Stimulated activated naive B cell treated with anti-CD40 and anti-IgM and Interleukin-4, amounts not matched to agents 10 μg/mL and 1 μg/mL and 100 μg/mL, for 72 hours (primary cell): Measurements from ENCODE around the gene FGFRL1.

Experiments used
- ATAC-seq, 2 donors: fragments of 150-1000 bp; cut with Tn5 transposase; replicated peaks; 2 replicates each; pipeline ENCODE4 v1.10.0; 2021; ENCODE audit warnings: moderate library complexity in 1 of 2
- DNase-seq: peaks from one replicate; pipeline ENCODE4 v3.0.0; 2021
- H3K27ac Mint-ChIP-seq: one replicate; pipeline ENCODE4 v1.8.0; 2022; ENCODE audit warnings: mild to moderate bottlenecking, mixed read lengths
- H3K27me3 Mint-ChIP-seq, 2 donors: one replicate each; pipeline ENCODE4 v1.8.0; 2022; ENCODE audit warnings: mixed read lengths in 2 of 2
- H3K36me3 Mint-ChIP-seq, 2 donors: one replicate each; pipeline ENCODE4 v1.8.0; 2022; ENCODE audit warnings: mixed read lengths in 2 of 2, mild to moderate bottlenecking in 1 of 2
- H3K4me1 Mint-ChIP-seq, 2 donors: one replicate each; pipeline ENCODE4 v1.8.0; 2022; ENCODE audit warnings: mixed read lengths in 2 of 2, mild to moderate bottlenecking in 1 of 2
- H3K4me3 Mint-ChIP-seq, 2 donors: one replicate each; pipeline ENCODE4 v1.8.0; 2022; ENCODE audit warnings: mild to moderate bottlenecking in 2 of 2, mixed read lengths in 2 of 2, moderate library complexity in 1 of 2
- H3K9me3 Mint-ChIP-seq, 2 donors: one replicate each; pipeline ENCODE4 v1.8.0; 2022; ENCODE audit warnings: mixed read lengths in 2 of 2, mild to moderate bottlenecking in 1 of 2

Gene FGFRL1

DNA sequence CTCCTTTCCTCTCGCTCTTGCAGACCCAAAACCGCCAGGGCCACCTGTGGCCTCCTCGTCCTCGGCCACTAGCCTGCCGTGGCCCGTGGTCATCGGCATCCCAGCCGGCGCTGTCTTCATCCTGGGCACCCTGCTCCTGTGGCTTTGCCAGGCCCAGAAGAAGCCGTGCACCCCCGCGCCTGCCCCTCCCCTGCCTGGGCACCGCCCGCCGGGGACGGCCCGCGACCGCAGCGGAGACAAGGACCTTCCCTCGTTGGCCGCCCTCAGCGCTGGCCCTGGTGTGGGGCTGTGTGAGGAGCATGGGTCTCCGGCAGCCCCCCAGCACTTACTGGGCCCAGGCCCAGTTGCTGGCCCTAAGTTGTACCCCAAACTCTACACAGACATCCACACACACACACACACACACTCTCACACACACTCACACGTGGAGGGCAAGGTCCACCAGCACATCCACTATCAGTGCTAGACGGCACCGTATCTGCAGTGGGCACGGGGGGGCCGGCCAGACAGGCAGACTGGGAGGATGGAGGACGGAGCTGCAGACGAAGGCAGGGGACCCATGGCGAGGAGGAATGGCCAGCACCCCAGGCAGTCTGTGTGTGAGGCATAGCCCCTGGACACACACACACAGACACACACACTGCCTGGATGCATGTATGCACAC lies 13.6 kb downstream of the FGFRL1 start:
- Mint-ChIP-seq H3K9me3 (no peaks in the 10 kb centered on the region), H3K4me1 (peaks cover 21 to 40% of the 10 kb centered on the region in 2 donors), H3K4me3 (no peak overlapping the region), H3K27ac (peak overlapping the region; percentile 26), H3K36me3 (peaks cover 7 to 8% of the 10 kb centered on the region in 2 donors), H3K27me3 (peaks cover 0 to 6% of the 10 kb centered on the region in 2 donors)
- ATAC-seq = no peak
- no peak for DNase-seq

GRCh38 chr4:1026115-1026514 lies 14.7 kb downstream of the FGFRL1 start:
- Mint-ChIP-seq H3K27ac (peak overlapping the region; percentile 71), H3K9me3 (no peaks in the 10 kb centered on the region), H3K4me1 (peaks cover 21 to 37% of the 10 kb centered on the region in 2 donors), H3K36me3 (peaks cover 7 to 8% of the 10 kb centered on the region in 2 donors), H3K27me3 (peaks cover 4 to 6% of the 10 kb centered on the region in 2 donors), H3K4me3 (no peak overlapping the region)
- peak; percentile 78 to 79 for ATAC-seq
- peak; percentile 69 for DNase-seq

- H3K27me3 Mint-ChIP-seq = peaks cover 4 to 10% of the 10 kb centered on the region in 2 donors
- H3K36me3 Mint-ChIP-seq = peaks cover 7 to 8% of the 10 kb centered on the region in 2 donors
- ATAC-seq (no peak), DNase-seq (no peak)
- peaks cover 14 to 24% of the 10 kb centered on the region in 2 donors for H3K4me1 Mint-ChIP-seq
- no peak overlapping the region for H3K27ac Mint-ChIP-seq
- no peak overlapping the region for H3K4me3 Mint-ChIP-seq
- no peaks in the 10 kb centered on the region for H3K9me3 Mint-ChIP-seq
Measured at GRCh38 chr4:1027219-1027914, 15.9 kb downstream of the FGFRL1 start.

DNA sequence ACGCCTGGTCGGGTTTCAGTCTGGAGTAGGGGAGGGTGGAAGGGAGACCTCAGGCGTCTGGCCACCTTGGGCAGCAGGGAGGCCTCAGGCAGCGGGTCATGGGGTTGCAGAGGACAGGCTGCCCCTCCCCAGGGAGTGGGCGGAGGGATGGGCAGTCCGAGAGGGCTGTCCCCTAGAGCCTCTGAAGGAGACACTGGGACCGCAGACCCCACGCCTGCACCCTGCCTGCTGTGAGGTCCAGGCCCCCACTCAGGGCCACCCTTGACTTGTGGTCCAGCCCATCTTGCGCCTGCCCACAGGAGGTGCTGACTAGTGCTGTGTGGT lies 16.5 kb downstream of the FGFRL1 start:
- Mint-ChIP-seq H3K36me3 (peaks cover 7 to 8% of the 10 kb centered on the region in 2 donors), H3K27ac (no peak overlapping the region), H3K27me3 (peaks cover 4 to 15% of the 10 kb centered on the region in 2 donors), H3K4me3 (no peak overlapping the region), H3K9me3 (no peaks in the 10 kb centered on the region), H3K4me1 (peaks cover 14 to 21% of the 10 kb centered on the region in 2 donors)
- DNase-seq (no peak), ATAC-seq (no peak)

DNA sequence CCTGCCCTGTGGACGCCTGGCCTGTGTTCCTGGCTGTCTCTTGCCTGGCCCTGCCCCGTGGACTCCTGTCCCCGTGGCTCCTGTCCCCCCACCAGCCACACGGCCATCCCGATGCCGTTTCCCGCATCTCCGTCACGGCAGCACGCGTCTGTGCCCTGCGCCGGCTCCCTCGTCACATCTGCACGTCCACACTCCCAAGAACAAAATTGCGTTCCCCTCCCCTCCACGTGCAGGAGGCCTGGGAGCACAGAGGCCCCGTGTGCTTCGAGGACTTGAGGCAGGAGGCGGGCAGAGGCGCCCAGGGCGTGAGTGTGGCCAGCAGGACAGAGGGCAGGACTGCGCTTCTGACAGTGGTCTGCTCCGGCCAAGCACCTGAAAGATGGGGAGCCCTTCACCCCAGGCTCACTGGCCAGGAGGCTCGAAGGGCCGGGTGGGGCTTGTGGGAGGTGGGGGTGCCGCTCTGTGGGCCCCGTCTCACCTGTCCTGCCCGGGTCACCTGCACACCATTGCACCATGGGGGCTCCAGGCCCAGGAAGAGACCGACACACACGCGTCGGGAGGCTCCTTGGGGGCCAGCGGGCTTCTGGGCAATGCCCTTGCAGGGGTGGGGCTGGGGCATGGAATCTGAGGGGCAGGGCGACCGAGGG lies 17.3 kb downstream of the FGFRL1 start:
- Mint-ChIP-seq H3K27ac (no peak overlapping the region), H3K4me1 (peaks cover 14 to 21% of the 10 kb centered on the region in 2 donors), H3K27me3 (peaks cover 7 to 23% of the 10 kb centered on the region in 2 donors), H3K4me3 (no peak overlapping the region), H3K36me3 (peaks cover 7 to 8% of the 10 kb centered on the region in 2 donors), H3K9me3 (no peaks in the 10 kb centered on the region)
- no peak for ATAC-seq
- no peak for DNase-seq

- H3K9me3 Mint-ChIP-seq = no peaks in the 10 kb centered on the region
- peaks cover 7 to 32% of the 10 kb centered on the region in 2 donors for H3K27me3 Mint-ChIP-seq
- no peak for ATAC-seq
- DNase-seq = no peak
- no peak overlapping the region for H3K27ac Mint-ChIP-seq
- H3K4me3 Mint-ChIP-seq = no peak overlapping the region
- peaks cover 7 to 8% of the 10 kb centered on the region in 2 donors for H3K36me3 Mint-ChIP-seq
- H3K4me1 Mint-ChIP-seq = peaks cover 14 to 21% of the 10 kb centered on the region in 2 donors
Measured at GRCh38 chr4:1029529-1029928, 18.1 kb downstream of the FGFRL1 start.

DNA sequence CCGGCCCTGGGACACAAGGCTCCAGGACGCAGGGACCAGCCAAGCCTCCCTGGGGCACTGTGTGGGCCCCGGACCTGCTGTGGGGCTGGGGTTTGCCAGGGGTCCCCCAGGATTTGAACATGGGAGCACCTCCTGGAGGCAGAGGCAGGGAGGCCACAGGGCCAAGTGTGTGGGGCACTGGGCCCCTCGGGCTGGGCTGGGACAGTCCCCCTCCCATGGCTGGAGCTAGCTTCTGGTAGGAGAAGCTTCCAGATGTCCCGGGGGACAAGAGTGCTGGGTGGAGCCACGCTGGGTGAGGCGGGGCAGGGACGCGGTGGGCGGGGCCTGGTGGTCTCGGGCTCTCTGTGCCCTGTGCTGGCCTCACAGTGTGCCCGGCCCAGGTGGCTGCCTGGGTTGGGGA lies 18.6 kb downstream of the FGFRL1 start:
- Mint-ChIP-seq H3K36me3 (peaks cover 4 to 7% of the 10 kb centered on the region in 2 donors), H3K27me3 (peaks cover 7 to 32% of the 10 kb centered on the region in 2 donors), H3K4me1 (peaks cover 14 to 18% of the 10 kb centered on the region in 2 donors), H3K27ac (no peak overlapping the region), H3K4me3 (no peak overlapping the region), H3K9me3 (no peaks in the 10 kb centered on the region)
- ATAC-seq = no peak
- no peak for DNase-seq

DNA sequence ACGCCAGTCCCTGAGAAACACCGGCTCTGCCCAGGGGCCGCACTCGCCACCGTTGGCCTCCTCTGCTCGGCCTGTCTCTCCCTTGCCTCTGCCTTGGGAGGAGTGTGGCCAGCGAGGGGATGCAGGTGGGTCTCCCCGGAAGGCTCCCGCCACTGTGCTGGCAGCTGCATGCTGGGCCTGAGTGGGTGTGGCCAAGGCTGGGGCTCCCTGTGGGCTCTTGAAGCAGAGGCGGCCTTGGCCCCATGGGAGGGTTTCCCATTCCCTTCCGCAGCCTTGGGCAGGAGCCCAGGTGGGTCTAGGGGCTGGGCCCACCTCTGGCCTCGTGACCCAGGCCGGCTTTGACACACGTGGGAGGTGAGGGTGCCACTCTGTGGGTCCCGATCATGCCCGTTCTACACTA lies 19.1 kb downstream of the FGFRL1 start:
- peaks cover 10 to 14% of the 10 kb centered on the region in 2 donors for H3K4me1 Mint-ChIP-seq
- peaks cover 0 to 3% of the 10 kb centered on the region in 2 donors for H3K36me3 Mint-ChIP-seq
- H3K27me3 Mint-ChIP-seq = peaks cover 7 to 32% of the 10 kb centered on the region in 2 donors
- H3K4me3 Mint-ChIP-seq = no peak overlapping the region
- ATAC-seq (no peak), DNase-seq (no peak)
- no peaks in the 10 kb centered on the region for H3K9me3 Mint-ChIP-seq
- peak overlapping the region; percentile 37 for H3K27ac Mint-ChIP-seq

DNA sequence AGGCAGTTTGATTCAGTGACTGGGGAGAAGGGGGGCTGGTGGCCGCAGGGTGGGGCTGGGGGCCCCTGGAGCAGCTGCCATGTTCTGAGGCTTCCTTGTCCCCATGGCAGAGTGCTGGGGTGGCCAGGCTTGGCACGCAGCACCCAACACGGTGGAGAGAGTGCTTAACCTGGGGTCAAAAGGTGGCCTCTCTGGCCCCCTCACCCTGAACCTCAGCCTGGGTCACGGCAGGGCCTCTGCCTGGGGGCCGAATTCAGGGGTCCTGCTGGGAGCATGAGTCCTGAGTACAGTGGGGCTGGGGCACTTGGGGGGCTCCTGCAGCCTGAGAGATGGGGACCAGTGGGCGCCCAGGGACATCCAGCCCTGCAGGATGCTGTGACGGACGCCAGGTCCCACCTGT lies 19.9 kb downstream of the FGFRL1 start:
- no peaks in the 10 kb centered on the region for H3K36me3 Mint-ChIP-seq
- peaks cover 7 to 32% of the 10 kb centered on the region in 2 donors for H3K27me3 Mint-ChIP-seq
- no peaks in the 10 kb centered on the region for H3K9me3 Mint-ChIP-seq
- DNase-seq (no peak), ATAC-seq (no peak)
- peaks cover 2 to 8% of the 10 kb centered on the region in 2 donors for H3K4me1 Mint-ChIP-seq
- no peak overlapping the region for H3K27ac Mint-ChIP-seq
- no peak overlapping the region for H3K4me3 Mint-ChIP-seq

- peaks cover 7 to 32% of the 10 kb centered on the region in 2 donors for H3K27me3 Mint-ChIP-seq
- no peak overlapping the region for H3K27ac Mint-ChIP-seq
- H3K4me1 Mint-ChIP-seq = peaks cover 0 to 5% of the 10 kb centered on the region in 2 donors
- DNase-seq = no peak
- no peaks in the 10 kb centered on the region for H3K36me3 Mint-ChIP-seq
- H3K4me3 Mint-ChIP-seq = no peak overlapping the region
- ATAC-seq = peak; percentile 51 to 56
- no peaks in the 10 kb centered on the region for H3K9me3 Mint-ChIP-seq
Measured at GRCh38 chr4:1031956-1032795, 20.8 kb downstream of the FGFRL1 start.

GRCh38 chr4:1032861-1033260 lies 21.4 kb downstream of the FGFRL1 start:
- Mint-ChIP-seq H3K4me1 (peaks cover 0 to 5% of the 10 kb centered on the region in 2 donors), H3K4me3 (no peak overlapping the region), H3K27me3 (peaks cover 7 to 32% of the 10 kb centered on the region in 2 donors), H3K36me3 (no peaks in the 10 kb centered on the region), H3K9me3 (no peaks in the 10 kb centered on the region), H3K27ac (no peak overlapping the region)
- DNase-seq = no peak
- no peak for ATAC-seq

DNA sequence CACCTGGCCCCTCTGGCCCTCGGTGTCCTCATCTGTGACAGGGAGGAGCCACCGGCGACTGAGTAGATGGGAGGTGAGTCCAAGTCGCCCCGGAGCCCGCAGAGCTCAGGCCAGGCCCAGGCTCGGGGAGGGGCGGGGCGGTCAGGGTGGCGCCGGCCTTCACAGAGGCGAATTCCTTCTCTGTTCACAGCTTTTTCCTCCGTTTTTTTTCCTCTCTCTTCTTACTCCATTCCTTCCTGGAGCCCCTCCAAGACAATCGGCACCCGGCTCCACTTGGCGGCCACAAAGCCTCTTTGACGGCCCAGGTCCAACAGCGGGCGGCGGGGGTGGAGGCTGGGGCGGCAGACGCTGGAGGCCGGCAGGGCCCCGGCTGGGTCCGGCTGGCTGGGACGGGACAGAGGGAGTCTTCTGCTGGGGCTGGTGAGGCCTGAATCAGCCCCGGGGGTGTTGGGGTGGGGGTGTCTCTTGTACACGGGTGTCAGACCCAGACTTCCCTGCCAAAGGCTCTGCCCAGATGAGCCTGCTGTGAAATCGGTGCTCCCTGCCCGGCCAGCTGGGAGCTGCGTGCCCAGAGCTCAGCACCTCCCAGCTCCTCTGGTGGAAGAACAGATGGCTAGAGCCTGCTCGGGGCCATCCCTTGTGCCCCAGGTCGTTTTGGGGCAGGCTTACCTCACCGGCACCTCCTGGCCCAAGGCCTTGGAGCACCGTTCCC lies 22.6 kb downstream of the FGFRL1 start:
- Mint-ChIP-seq H3K27ac (no peak overlapping the region), H3K9me3 (no peaks in the 10 kb centered on the region), H3K4me1 (peaks cover 0 to 5% of the 10 kb centered on the region in 2 donors), H3K36me3 (no peaks in the 10 kb centered on the region), H3K27me3 (peaks cover 7 to 32% of the 10 kb centered on the region in 2 donors), H3K4me3 (no peak overlapping the region)
- DNase-seq (no peak), ATAC-seq (no peak)

- ATAC-seq (no peak), DNase-seq (no peak)
- Mint-ChIP-seq H3K27me3 (peaks cover 12 to 32% of the 10 kb centered on the region in 2 donors), H3K9me3 (no peaks in the 10 kb centered on the region), H3K4me3 (no peak overlapping the region), H3K36me3 (no peaks in the 10 kb centered on the region), H3K4me1 (no peaks in the 10 kb centered on the region), H3K27ac (no peak overlapping the region)
Measured at GRCh38 chr4:1035510-1035909, 24.1 kb downstream of the FGFRL1 start.
